IMR-90 (cell line): Measurements from ENCODE around the gene MLLT1. TPM values are rescaled to one million over a fixed set of nuclear protein-coding genes. Genes with fewer than 3 reads are reported as not detected.

ENCODE experiments used
- ATAC-seq: fragments of 200-7000 bp; cut with Tn5 transposase; 2 replicates; pipeline ENCODE4 v1.9.1; 2020; ENCODE audit warnings: low read depth, mild to moderate bottlenecking, moderate library complexity
- BruUV-seq: library from RNA; stranded (reverse); fragments of 400-500 nt; replicated peaks from 2 replicates; lab custom pipeline; 2021; lab: Mats Ljungman, UMichigan
- CTCF ChIA-PET: fragments of 300-600 bp; formaldehyde crosslinking; extraction: SDS; loops from one replicate; lab custom pipeline; 2021; ENCODE audit warnings: antibody characterized with exemption; lab: Yijun Ruan, JAX
- POLR2A ChIA-PET: fragments of 300-600 bp; sonication (Branson Sonifier 250); formaldehyde crosslinking; loops from one replicate; lab custom pipeline; 2022; ENCODE audit warnings: antibody characterized with exemption; ENCODE audit not compliant: unreplicated experiment; lab: Charles Lee
- DNase-seq: peaks from one replicate; pipeline ENCODE4 v3.0.0; 2013
- H2AFZ ChIP-seq: replicated peaks from 2 replicates; pipeline ENCODE3; 2013; ENCODE audit warnings: low read length, mild to moderate bottlenecking; ENCODE audit not compliant: poor library complexity
- H2AK5ac ChIP-seq: 2 replicates; pipeline ENCODE4 v1.6.1; 2013; ENCODE audit warnings: low read depth, low read length, inconsistent platforms
- H2AK9ac ChIP-seq: replicated peaks from 2 replicates; pipeline ENCODE3; 2013; ENCODE audit warnings: mild to moderate bottlenecking, low read depth, low read length, moderate library complexity; ENCODE audit not compliant: poor library complexity
- H2BK120ac ChIP-seq: 2 replicates; pipeline ENCODE4 v1.6.1; 2013; ENCODE audit warnings: low read depth, low read length, inconsistent platforms
- H2BK15ac ChIP-seq: 3 replicates; pipeline ENCODE4 v1.6.1; 2013; ENCODE audit warnings: low read depth, low read length, inconsistent platforms
- H2BK20ac ChIP-seq: 2 replicates; pipeline ENCODE4 v1.6.1; 2013; ENCODE audit warnings: low read depth, mild to moderate bottlenecking, inconsistent platforms, low read length, moderate library complexity
- H2BK5ac ChIP-seq: 2 replicates; pipeline ENCODE4 v1.6.1; 2013; ENCODE audit warnings: mild to moderate bottlenecking, low read depth, low read length, inconsistent platforms; ENCODE audit not compliant: poor library complexity, severe bottlenecking
- H3K14ac ChIP-seq: replicated peaks from 2 replicates; pipeline ENCODE4 v1.6.1; 2013; ENCODE audit warnings: low read depth, low read length, inconsistent platforms
- H3K18ac ChIP-seq: 2 replicates; pipeline ENCODE4 v1.6.1; 2013; ENCODE audit warnings: low read depth, low read length, control low read depth
- H3K23ac ChIP-seq: 2 replicates; pipeline ENCODE4 v1.6.1; 2013; ENCODE audit warnings: low read depth, low read length, inconsistent platforms
- H3K27ac ChIP-seq: 2 replicates; pipeline ENCODE4 v1.5.1; 2013; ENCODE audit warnings: mild to moderate bottlenecking, control low read depth, low read length; ENCODE audit not compliant: insufficient read depth
- H3K27me3 ChIP-seq: 2 replicates; pipeline ENCODE4 v1.6.1; 2013; ENCODE audit warnings: low read length; ENCODE audit not compliant: control insufficient read depth, insufficient read depth
- H3K36me3 ChIP-seq: 2 replicates; pipeline ENCODE4 v1.6.1; 2013; ENCODE audit warnings: low read length, mixed read lengths; ENCODE audit not compliant: control insufficient read depth, insufficient read depth
- H3K4ac ChIP-seq: 2 replicates; pipeline ENCODE4 v1.6.1; 2013; ENCODE audit warnings: low read depth, low read length, inconsistent platforms
- H3K4me1 ChIP-seq: 2 replicates; pipeline ENCODE4 v1.6.1; 2013; ENCODE audit warnings: low read length, mixed read lengths; ENCODE audit not compliant: control insufficient read depth, insufficient read depth
- H3K4me2 ChIP-seq: 2 replicates; pipeline ENCODE4 v1.6.1; 2013; ENCODE audit warnings: low read depth, mild to moderate bottlenecking, control low read depth, low read length, moderate library complexity
- H3K4me3 ChIP-seq: 2 replicates; pipeline ENCODE4 v1.5.1; 2013; ENCODE audit warnings: low read depth, mild to moderate bottlenecking, control low read depth, low read length, moderate library complexity; ENCODE audit not compliant: insufficient read depth
- H3K56ac ChIP-seq: 2 replicates; pipeline ENCODE4 v1.6.1; 2013; ENCODE audit warnings: low read length, inconsistent platforms; ENCODE audit not compliant: insufficient read depth; ENCODE audit errors: extremely low read depth
- H3K79me1 ChIP-seq, 2 experiments: 2 replicates each; pipeline ENCODE4 v1.6.1; 2013; ENCODE audit warnings: low read length in 2 of 2, inconsistent platforms in 1 of 2, low read depth in 1 of 2
- H3K9ac ChIP-seq: 2 replicates; pipeline ENCODE4 v1.6.1; 2013; ENCODE audit warnings: low read depth, low read length, control low read depth
- H3K9me1 ChIP-seq: 2 replicates; pipeline ENCODE4 v1.6.1; 2013; ENCODE audit warnings: low read length, inconsistent platforms; ENCODE audit not compliant: insufficient read depth
- H3K9me3 ChIP-seq: 2 replicates; pipeline ENCODE4 v1.6.1; 2013; ENCODE audit warnings: low read length; ENCODE audit not compliant: control insufficient read depth, insufficient read depth
- H4K20me1 ChIP-seq: 2 replicates; pipeline ENCODE4 v1.6.1; 2013; ENCODE audit warnings: low read length, inconsistent platforms; ENCODE audit not compliant: insufficient read depth
- H4K5ac ChIP-seq: 2 replicates; pipeline ENCODE4 v1.6.1; 2013; ENCODE audit warnings: mild to moderate bottlenecking, low read depth, low read length, control low read depth
- H4K8ac ChIP-seq, 2 experiments: 2 replicates each; pipeline ENCODE4 v1.6.1; 2013; ENCODE audit warnings: low read depth in 2 of 2, low read length in 2 of 2, control low read depth in 1 of 2, inconsistent platforms in 1 of 2
- H4K91ac ChIP-seq: 2 replicates; pipeline ENCODE4 v1.6.1; 2013; ENCODE audit warnings: low read depth, low read length, inconsistent platforms; ENCODE audit not compliant: insufficient read depth
- BHLHE40 ChIP-seq: fragments of 150-350 bp; IDR thresholded peaks from 2 replicates; pipeline ENCODE4 v1.6.1; 2016; ENCODE audit warnings: mild to moderate bottlenecking, low read depth, low read length
- CEBPB ChIP-seq: IDR thresholded peaks from 2 replicates; pipeline ENCODE4 v1.6.1; 2012; ENCODE audit warnings: low read depth, low read length, improper control_type of control experiment
- CHD1 ChIP-seq: IDR thresholded peaks from 2 replicates; pipeline ENCODE4 v1.6.1; 2012; ENCODE audit warnings: low read depth, low read length, improper control_type of control experiment
- CTCF ChIP-seq: conservative IDR thresholded peaks from 2 replicates; pipeline ENCODE4 v1.5.1; 2012; ENCODE audit warnings: mild to moderate bottlenecking, low read depth, low read length, improper control_type of control experiment
- FOS ChIP-seq: fragments of 150-350 bp; IDR thresholded peaks from 2 replicates; pipeline ENCODE4 v1.6.1; 2016; ENCODE audit warnings: low read depth, low read length
- MAFK ChIP-seq: IDR thresholded peaks from 2 replicates; pipeline ENCODE4 v1.6.1; 2012; ENCODE audit warnings: low read depth, low read length, improper control_type of control experiment
- MAZ ChIP-seq: IDR thresholded peaks from 2 replicates; pipeline ENCODE4 v1.6.1; 2012; ENCODE audit warnings: low read depth, mild to moderate bottlenecking, low read length, improper control_type of control experiment, moderate library complexity, borderline replicate concordance
- MXI1 ChIP-seq: IDR thresholded peaks from 2 replicates; pipeline ENCODE4 v1.6.1; 2012; ENCODE audit warnings: low read depth, mild to moderate bottlenecking, low read length, moderate library complexity, borderline replicate concordance
- NFE2L2 ChIP-seq: fragments of 150-350 bp; IDR thresholded peaks from 2 replicates; pipeline ENCODE4 v1.6.1; 2016; ENCODE audit warnings: low read depth, mild to moderate bottlenecking, low read length
- POLR2A ChIP-seq: IDR thresholded peaks from 2 replicates; pipeline ENCODE4 v1.6.1; 2012; ENCODE audit warnings: mild to moderate bottlenecking, low read depth, low read length
- RAD21 ChIP-seq: IDR thresholded peaks from 2 replicates; pipeline ENCODE4 v1.6.1; 2012; ENCODE audit warnings: low read length, improper control_type of control experiment
- RCOR1 ChIP-seq: IDR thresholded peaks from 2 replicates; pipeline ENCODE4 v1.6.1; 2012; ENCODE audit warnings: mild to moderate bottlenecking, low read length, improper control_type of control experiment; ENCODE audit not compliant: insufficient replicate concordance
- RFX5 ChIP-seq: IDR thresholded peaks from 2 replicates; pipeline ENCODE4 v1.8.0; 2012; ENCODE audit warnings: low read depth, mild to moderate bottlenecking, low read length, moderate library complexity
- SMC3 ChIP-seq: fragments of 150-350 bp; IDR thresholded peaks from 2 replicates; pipeline ENCODE4 v1.6.1; 2016; ENCODE audit warnings: low read depth, mild to moderate bottlenecking, antibody characterized with exemption, low read length, moderate library complexity
- USF2 ChIP-seq: fragments of 150-350 bp; IDR thresholded peaks from 2 replicates; pipeline ENCODE4 v1.6.1; 2017; ENCODE audit warnings: mild to moderate bottlenecking, antibody characterized with exemption, low read length, low read depth
- WGBS, 2 experiments: methylation state at CpG; one replicate each; pipeline versions ENCODE4 v1.1.5 to v1.1.7; 2013; ENCODE audit warnings: missing lambda C conversion rate in 2 of 2; ENCODE audit not compliant: insufficient read length in 1 of 2; ENCODE audit errors: extremely low coverage in 2 of 2; 5-methylcytosine and 5-hydroxymethylcytosine counted together
- dilution Hi-C: fragments of 300-500 bp; cut with HindIII; formaldehyde crosslinking; loops from one replicate; pipeline ENCODE4 v1.14.3; 2018; ENCODE audit warnings: low sequenced_read_pairs; ENCODE audit not compliant: unreplicated experiment
- in situ Hi-C: fragments of 300-500 bp; cut with MboI; formaldehyde crosslinking; loops from 3 replicates; pipeline ENCODE4 v1.14.3; 2019; ENCODE audit warnings: low sequenced_read_pairs, inconsistent platforms, mixed read lengths
- intact Hi-C: fragments of 100-400 bp; cut with micrococcal nuclease; formaldehyde crosslinking; loops from 2 replicates; pipeline ENCODE4 v1.10.0; 2022
- polyA plus RNA-seq, 3 experiments: library from polyadenylated mRNA; depleted of rRNA; stranded (reverse); fragments of >200 nt; gene quantifications; 2 replicates each; pipeline ENCODE4 v1.2.3, GENCODE V29; 2012; ENCODE audit warnings: low replicate concordance in 1 of 3
- total RNA-seq: library from RNA; depleted of rRNA; stranded (reverse); fragments of >200 nt; gene quantifications from 2 replicates; pipeline ENCODE4 v1.2.3, GENCODE V29; 2012

MLLT1 gene
- total and polyA plus RNA-seq, 2 of the 4 experiments (the other 2 are of a cell fraction): 1.3 to 30.6 TPM

GRCh38 chr19:6324757-6325156 is 45.0 kb upstream of the MLLT1 start:
- Histone ChIP-seq H3K14ac (no peak overlapping the region), H3K36me3 (no peaks in the 10 kb centered on the region), H2AK5ac (no peak overlapping the region), H2AK9ac (no peak overlapping the region), H3K4me3 (no peak overlapping the region), H3K9ac (no peak overlapping the region), H3K4me2 (no peak overlapping the region), H4K91ac (no peak overlapping the region), H3K4me1 (no peaks in the 10 kb centered on the region), H3K9me3 (no peaks in the 10 kb centered on the region), H3K27me3 (peaks cover 6% of the 10 kb centered on the region), H3K4ac (no peak overlapping the region), H3K79me1 (no peaks in the 10 kb centered on the region), H4K8ac (no peak overlapping the region), H3K23ac (no peak overlapping the region), H3K18ac (no peak overlapping the region), H2AFZ (no peak overlapping the region), H3K27ac (no peak overlapping the region), H2BK5ac (no peak overlapping the region), H4K5ac (no peak overlapping the region), H2BK20ac (no peak overlapping the region), H2BK120ac (no peak overlapping the region), H3K9me1 (no peaks in the 10 kb centered on the region), H3K56ac (no peak overlapping the region), H4K20me1 (no peaks in the 10 kb centered on the region), H2BK15ac (no peak overlapping the region)
- BruUV-seq: no TSS peak
- POLR2A ChIA-PET: no interaction called here
- dilution Hi-C loops (no loop called here), intact Hi-C loops (no loop called here), in situ Hi-C loops (no loop called here)
- TF ChIP-seq CHD1: no peak
- no peak for TF ChIP-seq SMC3
- no peak for TF ChIP-seq RCOR1
- no peak for TF ChIP-seq USF2
- TF ChIP-seq CTCF: no peak
- TF ChIP-seq BHLHE40: no peak
- no peak for TF ChIP-seq MAFK
- TF ChIP-seq FOS: no peak
- no peak for TF ChIP-seq POLR2A
- no peak for TF ChIP-seq RAD21
- TF ChIP-seq MAZ: no peak
- TF ChIP-seq MXI1: no peak
- TF ChIP-seq RFX5: no peak
- no peak for TF ChIP-seq CEBPB
- TF ChIP-seq NFE2L2: no peak
- CTCF ChIA-PET: no interaction called here
- WGBS, 2 experiments: 47% methylated on average over 4 of the region's 4 CpGs; no CpG with 5 or more reads in 1 of the 2 experiments
- no peak for DNase-seq
- no peak for ATAC-seq
